ENCODE results near the gene MAPK1. TPM values are rescaled to one million over a fixed set of nuclear protein-coding genes. Genes with fewer than 3 reads are reported as not detected.
A peak's percentile ranks its signal among the peaks of the same experiment; 100 is the strongest.
"Not testable (repeated sequence)": the region's sequence is repeated elsewhere in the genome, so short reads cannot be mapped to it uniquely, and the experiment has no call there.

Gene MAPK1
- total RNA-seq, 1 donor from 2014 or later, result 101 TPM

DNA sequence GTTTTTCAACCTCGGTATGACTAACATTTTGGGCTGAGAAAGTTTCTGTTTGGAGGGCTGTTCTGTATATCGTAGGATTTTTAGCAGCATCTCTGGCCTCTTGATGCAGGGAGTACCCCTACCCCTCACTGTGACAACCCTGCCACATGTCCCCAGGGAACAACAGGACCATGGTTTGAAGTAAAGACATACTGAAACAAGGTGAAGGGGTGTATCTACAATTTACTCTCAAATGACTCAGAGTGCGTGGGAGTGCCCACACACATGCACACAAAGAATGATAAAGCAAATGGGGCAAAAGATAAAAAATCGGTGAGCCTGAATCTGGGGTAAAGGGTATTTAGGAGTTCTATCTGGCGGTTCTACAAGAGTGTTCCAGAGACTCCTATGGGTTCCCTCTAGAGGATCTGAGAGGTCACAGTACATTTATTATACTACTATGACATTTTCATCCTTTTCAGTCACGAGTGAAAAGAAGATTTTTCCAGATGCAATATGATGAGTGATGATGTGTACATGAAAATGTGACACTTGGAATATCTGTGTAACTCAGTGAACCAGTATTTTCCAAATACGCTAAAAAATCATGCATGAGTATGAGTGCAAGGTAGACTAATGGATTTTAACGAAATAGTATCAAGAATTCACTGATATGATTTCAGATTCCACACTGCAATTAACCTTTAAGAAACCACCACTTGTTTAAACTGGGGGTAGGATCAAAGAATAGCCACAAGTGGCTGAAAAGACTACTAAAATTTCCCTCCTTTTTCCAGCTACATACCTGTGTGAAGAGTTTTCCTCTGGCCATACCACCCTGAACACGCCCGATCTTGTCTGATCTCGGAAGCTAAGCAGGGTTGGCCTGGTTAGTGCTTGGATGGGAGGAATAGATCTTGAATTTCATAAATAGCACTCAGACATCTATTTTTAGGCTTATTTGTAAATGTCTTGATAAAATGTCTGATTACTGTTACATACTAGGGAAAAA lies 75.5 kb downstream of the MAPK1 start:
- Mint-ChIP-seq H3K36me3 (ENCODE audit: low read depth) (peaks cover 30% of the 10 kb centered on the region), H3K27ac (peak overlapping the region; percentile 79), H3K9me3 (no peaks in the 10 kb centered on the region), H3K4me1 (peaks cover 13% of the 10 kb centered on the region), H3K4me3 (peak overlapping the region; percentile 4), H3K27me3 (no peaks in the 10 kb centered on the region)
- DNase-seq, result peak; percentile 63
- intact Hi-C loops (cut with micrococcal nuclease), result loop anchor here (1.0 to 2.0 kb wide), 4 partner anchors 25 to 77 kb away; partner anchors contain the start of gene YPEL1

GRCh38 chr22:21790849-21791610 lies 76.4 kb downstream of the MAPK1 start:
- intact Hi-C loops (cut with micrococcal nuclease), result loop anchor here (1.0 to 2.0 kb wide), 4 partner anchors 26 to 78 kb away; partner anchors contain the start of gene YPEL1
- H3K27me3 Mint-ChIP-seq, H3K9me3 Mint-ChIP-seq, DNase-seq, H3K4me3 Mint-ChIP-seq: not testable (repeated sequence)
- Mint-ChIP-seq H3K27ac (peak overlapping the region; percentile 79), H3K36me3 (ENCODE audit: low read depth) (peaks cover 25% of the 10 kb centered on the region), H3K4me1 (peaks cover 14% of the 10 kb centered on the region)

DNA sequence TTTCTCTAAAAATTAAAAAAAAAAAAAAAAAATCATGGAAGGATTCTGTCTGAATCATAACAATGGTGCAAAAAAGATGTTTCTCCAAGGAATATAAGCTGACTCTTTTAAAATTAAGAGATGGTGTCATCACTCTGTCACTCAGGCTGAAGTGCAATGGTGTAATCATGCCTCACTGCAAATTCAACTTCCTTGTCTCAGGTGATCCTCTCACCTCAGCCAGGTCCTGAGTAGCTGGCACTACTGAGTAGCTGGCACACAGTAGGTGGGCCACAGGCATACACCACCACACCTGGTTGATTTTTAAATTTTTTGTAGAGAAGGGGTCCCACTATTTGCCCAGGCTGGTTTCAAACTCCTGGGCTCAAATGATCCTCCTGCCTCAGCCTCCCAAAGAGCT lies 77.1 kb downstream of the MAPK1 start:
- Mint-ChIP-seq H3K4me3 (no peak overlapping the region), H3K36me3 (ENCODE audit: low read depth) (peaks cover 24% of the 10 kb centered on the region), H3K27ac (no peak overlapping the region), H3K27me3 (no peaks in the 10 kb centered on the region), H3K4me1 (peaks cover 15% of the 10 kb centered on the region), H3K9me3 (no peaks in the 10 kb centered on the region)
- intact Hi-C loops (cut with micrococcal nuclease), result loop anchor here (2.0 kb wide), 3 partner anchors 26 to 78 kb away; partner anchors contain the start of gene YPEL1
- no peak for DNase-seq

- Mint-ChIP-seq H3K36me3 (ENCODE audit: low read depth) (peaks cover 31% of the 10 kb centered on the region), H3K4me1 (peaks cover 15% of the 10 kb centered on the region)
- H3K27me3 Mint-ChIP-seq; DNase-seq; intact Hi-C loops (cut with micrococcal nuclease); H3K27ac Mint-ChIP-seq; H3K9me3 Mint-ChIP-seq; H3K4me3 Mint-ChIP-seq: not testable (repeated sequence)
Observed at GRCh38 chr22:21787565-21787964, 79.9 kb downstream of the MAPK1 start.

- Mint-ChIP-seq H3K4me1 (peaks cover 5% of the 10 kb centered on the region), H3K9me3 (no peaks in the 10 kb centered on the region), H3K36me3 (ENCODE audit: low read depth) (peaks cover 36% of the 10 kb centered on the region), H3K27me3 (no peaks in the 10 kb centered on the region), H3K27ac (no peak overlapping the region), H3K4me3 (no peak overlapping the region)
- DNase-seq, result no peak
- intact Hi-C loops (cut with micrococcal nuclease), result no loop called here
Observed at GRCh38 chr22:21780259-21780658, 87.2 kb downstream of the MAPK1 start.

- H3K4me1 Mint-ChIP-seq, result peaks cover 5% of the 10 kb centered on the region
- no peak for DNase-seq
- H3K4me3 Mint-ChIP-seq, result no peak overlapping the region
- no peaks in the 10 kb centered on the region for H3K9me3 Mint-ChIP-seq
- H3K27me3 Mint-ChIP-seq, result no peaks in the 10 kb centered on the region
- peaks cover 31% of the 10 kb centered on the region for H3K36me3 Mint-ChIP-seq (ENCODE audit: low read depth)
- H3K27ac Mint-ChIP-seq, result no peak overlapping the region
- intact Hi-C loops (cut with micrococcal nuclease), result no loop called here
Observed at GRCh38 chr22:21779444-21779843, 88.0 kb downstream of the MAPK1 start.

- Mint-ChIP-seq H3K9me3 (no peaks in the 10 kb centered on the region), H3K4me1 (peaks cover 5% of the 10 kb centered on the region), H3K4me3 (no peak overlapping the region), H3K36me3 (ENCODE audit: low read depth) (peaks cover 30% of the 10 kb centered on the region), H3K27ac (no peak overlapping the region), H3K27me3 (no peaks in the 10 kb centered on the region)
- intact Hi-C loops (cut with micrococcal nuclease), result no loop called here
- DNase-seq, result no peak
Observed at GRCh38 chr22:21778705-21779363, 88.6 kb downstream of the MAPK1 start.

- Mint-ChIP-seq H3K27me3 (no peaks in the 10 kb centered on the region), H3K4me1 (peaks cover 24% of the 10 kb centered on the region), H3K9me3 (no peaks in the 10 kb centered on the region), H3K4me3 (no peak overlapping the region), H3K27ac (no peak overlapping the region), H3K36me3 (ENCODE audit: low read depth) (peaks cover 62% of the 10 kb centered on the region)
- intact Hi-C loops (cut with micrococcal nuclease), result no loop called here
- no peak for DNase-seq
Observed at GRCh38 chr22:21771631-21771976, 95.8 kb downstream of the MAPK1 start.

DNA sequence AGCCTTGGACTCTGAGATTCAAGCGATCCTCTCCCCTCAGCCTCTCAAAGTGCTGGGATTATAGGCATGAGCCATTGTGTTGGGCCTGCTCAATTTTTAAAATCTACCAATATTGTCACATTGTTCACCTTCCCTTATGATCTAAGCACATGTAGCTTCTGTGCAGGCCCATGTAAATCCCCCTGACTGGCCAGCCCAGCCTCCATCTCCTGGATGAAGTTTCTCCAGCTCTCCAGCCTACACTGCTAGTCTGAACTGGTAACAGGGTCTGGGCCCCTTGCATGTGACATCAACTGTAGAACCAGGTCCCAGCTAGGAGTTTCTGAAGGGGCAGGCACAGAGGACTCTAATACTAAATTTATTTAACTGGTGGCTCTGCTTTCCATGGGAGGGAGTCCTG lies 99.0 kb downstream of the MAPK1 start:
- no peak overlapping the region for H3K27ac Mint-ChIP-seq
- no peak for DNase-seq
- intact Hi-C loops (cut with micrococcal nuclease), result no loop called here
- no peaks in the 10 kb centered on the region for H3K9me3 Mint-ChIP-seq
- H3K4me3 Mint-ChIP-seq, result peak overlapping the region; percentile 29
- no peaks in the 10 kb centered on the region for H3K27me3 Mint-ChIP-seq
- peaks cover 54% of the 10 kb centered on the region for H3K4me1 Mint-ChIP-seq
- peaks cover 82% of the 10 kb centered on the region for H3K36me3 Mint-ChIP-seq (ENCODE audit: low read depth)

DNA sequence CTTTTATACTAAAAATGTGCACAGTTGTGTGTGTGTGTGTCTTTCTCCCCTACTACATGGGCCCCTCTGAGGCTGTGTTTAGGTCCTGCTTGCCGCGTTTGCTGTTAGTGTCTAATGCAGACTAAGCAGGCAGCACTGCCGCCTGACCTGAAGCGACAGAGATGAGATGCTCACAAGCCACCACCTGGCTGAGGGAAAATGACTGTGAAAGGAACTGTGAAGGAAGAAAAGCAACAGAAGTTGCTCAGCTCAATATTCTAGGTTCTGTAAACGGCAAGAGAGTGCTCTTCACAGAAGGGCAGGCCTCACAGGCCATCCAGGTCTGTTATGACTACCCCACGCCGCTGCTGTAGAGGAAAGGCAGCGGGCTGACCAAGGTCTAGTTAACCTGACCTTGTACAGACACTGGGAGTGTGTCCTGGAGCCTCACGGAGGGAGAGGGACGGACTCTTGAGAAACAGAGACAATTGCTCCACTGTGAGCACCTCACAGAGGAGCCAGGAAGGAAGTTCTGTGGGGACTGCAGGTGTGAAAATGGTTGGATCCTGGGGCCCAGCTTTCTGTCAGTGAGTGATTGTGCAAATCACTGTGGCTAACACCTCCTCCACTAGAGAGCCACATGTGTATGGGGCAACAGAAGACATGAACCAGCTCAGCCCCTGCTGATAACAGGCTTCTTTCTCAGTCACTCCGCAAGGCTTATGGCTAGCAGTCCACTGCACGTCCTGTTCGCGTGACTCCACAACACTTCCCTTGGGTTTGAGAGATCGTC lies 100.6 kb downstream of the MAPK1 start:
- Mint-ChIP-seq H3K36me3 (ENCODE audit: low read depth) (peaks cover 86% of the 10 kb centered on the region), H3K27me3 (no peaks in the 10 kb centered on the region), H3K9me3 (no peaks in the 10 kb centered on the region), H3K4me3 (peak overlapping the region; percentile 51), H3K4me1 (peaks cover 60% of the 10 kb centered on the region), H3K27ac (peak overlapping the region; percentile 84)
- peak; percentile 85 for DNase-seq
- intact Hi-C loops (cut with micrococcal nuclease), result loop anchor here (1.0 kb wide), 1 partner anchor 32 kb away; the partner anchor contains the start of gene YPEL1

GRCh38 chr22:21765909-21766529 lies 101.4 kb downstream of the MAPK1 start:
- Mint-ChIP-seq H3K27ac (peak overlapping the region; percentile 84), H3K27me3 (no peaks in the 10 kb centered on the region), H3K4me3 (no peak overlapping the region), H3K4me1 (peaks cover 65% of the 10 kb centered on the region), H3K36me3 (ENCODE audit: low read depth) (peaks cover 82% of the 10 kb centered on the region), H3K9me3 (no peaks in the 10 kb centered on the region)
- intact Hi-C loops (cut with micrococcal nuclease), result no loop called here
- no peak for DNase-seq

- Mint-ChIP-seq H3K9me3 (no peaks in the 10 kb centered on the region), H3K36me3 (ENCODE audit: low read depth) (peaks cover 76% of the 10 kb centered on the region), H3K27ac (peak overlapping the region; percentile 54), H3K4me3 (peak overlapping the region; percentile 53), H3K4me1 (peaks cover 72% of the 10 kb centered on the region), H3K27me3 (no peaks in the 10 kb centered on the region)
- intact Hi-C loops (cut with micrococcal nuclease), result no loop called here
- DNase-seq, result no peak
Observed at GRCh38 chr22:21764038-21764804, 103.2 kb downstream of the MAPK1 start.

Measured in activated CD4-positive, alpha-beta T cell treated with anti-CD3 and anti-CD28 coated beads, Interleukin-2, amount 10 ng/mL, durations not matched to agents 24 days and 14 days (primary cell).